GM19452 (cell line): Measurements from ENCODE around the gene MINDY4.

Experiments
- ATAC-seq: cut with Tn5 transposase; IDR thresholded peaks from one replicate; pipeline ENCODE4 v1.9.1; 2021; ENCODE audit not compliant: unreplicated experiment

Gene MINDY4

DNA sequence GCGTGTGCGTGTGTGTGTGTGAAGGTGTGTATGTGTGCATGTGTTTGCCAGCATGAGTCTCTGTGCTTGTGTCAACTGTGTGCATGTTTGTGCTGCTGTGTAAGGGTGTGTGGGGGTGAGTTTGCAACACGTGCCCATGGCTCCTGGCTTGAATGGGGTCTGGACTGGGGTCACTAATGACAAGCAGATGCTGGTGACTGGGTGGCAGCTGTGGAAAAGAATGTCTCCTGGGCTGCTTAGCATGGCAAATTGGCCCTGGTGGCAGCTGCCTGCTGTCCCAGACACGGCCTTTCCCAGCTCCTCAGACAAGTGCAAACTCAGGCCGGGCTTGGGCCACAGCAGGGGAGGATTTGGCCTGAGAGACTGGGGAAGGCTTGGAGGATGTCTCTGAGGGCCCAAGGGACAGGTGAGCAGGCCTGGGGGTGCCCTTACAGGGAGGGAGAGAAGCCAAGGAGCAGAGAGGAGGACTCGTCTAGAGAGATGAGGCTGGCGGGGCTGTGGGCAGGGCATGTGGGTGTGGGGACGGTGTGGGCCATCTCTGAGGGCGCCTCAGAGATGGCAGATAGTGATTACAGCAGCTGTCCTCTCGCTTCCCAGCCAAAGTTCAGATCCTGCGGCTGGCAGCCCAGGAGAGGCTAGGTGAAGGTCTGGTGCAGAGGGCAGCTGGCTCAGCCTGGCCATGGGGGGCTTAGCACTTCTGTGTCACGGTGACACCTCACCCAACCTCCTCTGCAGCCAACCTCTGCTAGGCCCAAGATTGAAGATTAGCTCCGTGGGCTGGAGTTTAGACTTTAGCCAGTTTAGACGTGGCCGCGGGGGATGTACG is 142.0 kb downstream of the MINDY4 start:
- ATAC-seq, result no peak

DNA sequence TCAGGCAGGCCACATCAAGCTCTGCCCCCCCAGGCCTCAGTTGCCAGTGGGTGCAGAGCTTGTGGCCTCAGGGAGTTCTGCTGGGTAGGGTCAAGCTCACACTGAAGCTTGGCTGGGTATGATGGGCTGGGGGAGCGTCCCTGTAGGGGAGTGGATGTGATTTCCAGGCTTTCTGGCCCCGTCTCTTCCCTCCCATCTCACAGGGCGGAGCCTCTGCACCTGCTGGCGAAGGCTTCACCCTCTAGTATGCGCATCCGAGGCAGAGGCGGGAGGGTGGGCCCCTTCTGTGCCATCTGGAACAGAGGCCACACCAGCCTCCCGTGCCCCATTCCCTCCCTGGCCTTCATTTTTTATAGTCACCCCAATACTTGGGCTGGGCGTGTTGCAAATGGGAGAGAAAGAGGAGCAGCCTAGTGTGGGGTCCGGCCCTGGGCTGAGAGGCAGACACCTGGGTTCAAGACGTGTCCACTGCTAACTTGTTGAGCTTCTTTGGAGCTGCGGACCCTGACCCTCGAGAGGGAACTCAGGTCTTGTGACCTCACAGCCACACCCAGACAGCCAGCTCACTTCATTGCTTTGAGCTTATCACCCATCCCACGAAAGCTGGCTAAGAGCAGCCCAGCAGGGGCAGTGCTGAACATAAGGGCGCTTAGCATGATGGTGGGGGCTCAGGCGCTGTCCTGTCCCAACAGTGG is 142.8 kb downstream of the MINDY4 start:
- no peak for ATAC-seq

DNA sequence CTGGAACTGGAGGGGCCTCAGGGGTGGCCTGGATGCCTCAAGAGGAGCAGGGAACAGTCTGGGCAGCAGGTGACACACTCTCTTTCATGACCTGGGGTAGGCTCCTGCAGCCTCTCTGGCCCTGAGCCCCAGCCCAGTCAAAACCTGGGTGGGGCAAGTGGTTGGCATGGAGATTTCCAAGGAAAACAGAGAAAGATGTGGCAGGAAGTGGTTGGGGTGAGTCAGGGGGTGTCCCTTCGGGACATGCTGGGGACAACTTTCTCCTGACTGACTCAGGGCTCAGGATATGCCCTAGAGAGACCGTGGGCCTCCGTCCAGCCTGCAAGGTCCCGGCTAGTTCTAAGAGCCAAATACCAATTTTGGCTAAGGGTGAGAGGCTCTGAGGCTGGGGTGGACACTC is 143.4 kb downstream of the MINDY4 start:
- ATAC-seq, result no peak

DNA sequence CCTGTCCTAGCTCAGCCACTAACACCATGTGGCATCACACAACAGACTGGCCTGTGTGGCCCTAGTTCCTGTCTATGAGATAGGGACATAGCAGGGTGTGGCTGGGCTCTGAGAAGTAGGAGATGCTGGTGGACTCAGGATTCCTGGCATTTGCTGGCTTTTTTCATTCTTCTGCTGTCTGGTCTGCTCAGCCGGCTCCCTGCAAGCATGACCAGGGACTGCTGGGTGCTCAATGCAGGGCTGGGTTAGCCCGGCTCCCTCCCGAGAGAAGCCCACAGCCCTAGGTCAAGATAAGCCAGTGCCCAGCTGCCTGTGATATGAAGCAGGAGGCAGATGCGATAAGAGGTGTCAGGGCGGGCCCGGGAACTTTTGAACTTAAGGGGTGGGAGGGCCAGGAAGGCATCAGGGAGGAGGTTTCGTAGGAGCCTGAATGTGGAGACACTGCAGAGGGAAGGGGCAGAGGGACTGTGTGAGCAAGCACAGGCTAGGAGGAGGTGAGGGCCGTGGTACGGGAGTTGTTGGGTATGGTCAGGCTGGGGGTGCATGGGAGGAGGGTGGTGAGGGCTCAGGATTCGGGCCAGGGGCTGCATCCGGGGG is 143.9 kb downstream of the MINDY4 start:
- no peak for ATAC-seq

DNA sequence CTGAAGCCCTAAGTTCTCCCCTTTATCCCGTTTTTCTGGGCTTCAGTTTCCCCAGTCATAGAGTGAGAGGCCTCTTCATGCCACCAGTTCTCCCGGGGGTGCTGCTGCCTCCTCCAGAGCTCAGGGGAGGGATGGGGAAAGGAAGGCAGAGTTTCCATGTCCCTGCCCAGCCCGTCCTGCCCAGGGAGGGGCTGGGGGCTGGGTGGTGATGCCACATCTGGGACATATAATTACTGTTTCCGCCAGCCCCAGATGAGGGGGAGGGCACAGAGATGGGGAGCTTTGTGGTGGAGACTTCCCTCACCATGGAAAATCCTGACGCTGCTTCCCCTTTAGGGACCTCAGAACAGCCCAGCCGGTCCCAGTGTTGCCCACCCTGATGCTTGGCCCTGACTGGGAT is 144.5 kb downstream of the MINDY4 start:
- ATAC-seq, result no peak

DNA sequence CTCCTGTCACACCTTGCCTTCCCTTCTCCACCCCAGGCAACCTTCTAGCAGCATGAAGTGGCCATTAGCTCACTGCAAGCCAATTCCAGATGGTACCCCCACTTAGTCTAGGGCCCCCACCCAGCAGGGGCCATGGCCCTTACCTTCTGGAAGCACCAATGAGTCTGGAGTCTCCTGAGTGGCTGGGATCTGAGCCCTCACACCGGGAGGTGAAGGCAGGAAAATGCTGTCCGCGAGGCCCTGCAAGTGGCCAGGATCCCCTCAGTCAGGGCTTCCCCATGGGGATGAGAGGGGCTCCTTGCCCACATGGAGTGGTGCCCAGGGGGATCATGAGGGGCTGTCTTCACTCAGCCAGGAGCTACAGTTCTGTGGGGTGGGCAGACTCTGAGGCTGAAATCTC is 145.0 kb downstream of the MINDY4 start:
- ATAC-seq, result no peak

DNA sequence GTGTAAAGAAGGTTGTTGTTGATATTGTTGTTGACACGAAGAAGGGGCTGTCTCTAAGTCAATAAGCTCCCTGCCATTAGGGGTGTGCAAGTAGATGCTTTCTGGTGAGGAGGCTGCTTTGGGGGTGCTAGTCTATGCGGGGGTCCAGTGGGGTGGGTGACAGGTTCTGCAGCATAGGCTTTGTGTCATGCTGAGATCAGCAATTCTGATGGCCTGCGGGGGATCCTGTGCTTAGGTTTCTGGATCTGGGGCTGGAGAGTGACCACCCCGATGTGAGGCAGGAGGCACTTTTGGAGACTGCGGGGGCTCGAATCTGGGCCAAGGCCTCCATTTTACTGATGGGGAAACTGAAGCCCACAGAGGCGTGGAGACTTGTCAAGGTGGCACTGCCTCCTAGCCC is 145.6 kb downstream of the MINDY4 start:
- no peak for ATAC-seq

DNA sequence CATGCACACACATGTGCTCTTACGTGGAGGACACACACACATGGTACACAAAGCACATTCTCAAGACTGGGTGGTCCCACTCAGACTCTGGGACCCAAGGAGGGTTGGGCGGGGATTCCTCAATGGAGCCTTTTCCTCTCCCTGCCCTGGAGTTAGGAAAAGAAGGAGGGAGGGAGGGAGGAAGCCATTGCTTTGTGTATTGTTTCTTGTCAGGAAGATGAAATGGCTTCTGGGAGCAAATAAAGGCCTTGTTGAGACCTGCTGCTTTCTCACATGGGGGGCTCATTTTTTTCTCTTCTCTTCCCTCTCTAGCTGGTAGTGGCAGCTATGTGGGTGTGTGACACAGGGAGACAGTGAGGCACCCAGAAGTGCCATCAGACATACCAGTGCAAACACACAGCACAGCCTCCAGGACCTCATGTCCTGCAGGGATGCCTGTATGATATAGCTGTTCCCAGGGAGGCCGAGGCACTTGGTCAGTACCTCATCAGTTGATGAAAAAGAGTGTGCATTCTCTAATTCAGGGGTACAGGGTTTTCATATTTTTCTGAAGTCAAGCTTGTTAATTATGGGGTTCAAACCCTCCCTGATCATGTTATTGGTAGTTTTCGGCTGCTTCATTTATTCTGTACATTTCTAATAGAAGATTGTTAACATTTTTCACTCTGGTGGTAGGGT is 146.1 kb downstream of the MINDY4 start:
- no peak for ATAC-seq

DNA sequence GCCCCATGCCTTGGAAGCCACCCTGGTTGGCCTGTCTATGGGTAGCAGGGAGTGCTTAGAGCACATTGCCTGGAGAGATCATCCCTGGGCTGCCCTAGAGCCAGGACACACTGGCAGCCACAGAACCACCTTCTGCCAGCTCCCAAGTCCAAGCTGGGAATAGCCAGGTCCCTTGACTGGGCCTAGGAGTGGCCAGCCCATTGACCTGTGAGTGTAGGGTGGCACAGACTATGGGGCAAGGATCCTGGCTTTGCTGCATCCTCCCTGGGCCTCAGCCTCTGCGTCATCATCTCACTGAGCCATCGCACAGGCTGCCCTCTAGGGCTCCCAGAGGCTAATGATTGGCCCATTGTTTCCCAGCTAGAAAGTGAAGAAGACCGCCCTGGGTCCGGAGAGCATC is 147.5 kb downstream of the MINDY4 start:
- no peak for ATAC-seq

DNA sequence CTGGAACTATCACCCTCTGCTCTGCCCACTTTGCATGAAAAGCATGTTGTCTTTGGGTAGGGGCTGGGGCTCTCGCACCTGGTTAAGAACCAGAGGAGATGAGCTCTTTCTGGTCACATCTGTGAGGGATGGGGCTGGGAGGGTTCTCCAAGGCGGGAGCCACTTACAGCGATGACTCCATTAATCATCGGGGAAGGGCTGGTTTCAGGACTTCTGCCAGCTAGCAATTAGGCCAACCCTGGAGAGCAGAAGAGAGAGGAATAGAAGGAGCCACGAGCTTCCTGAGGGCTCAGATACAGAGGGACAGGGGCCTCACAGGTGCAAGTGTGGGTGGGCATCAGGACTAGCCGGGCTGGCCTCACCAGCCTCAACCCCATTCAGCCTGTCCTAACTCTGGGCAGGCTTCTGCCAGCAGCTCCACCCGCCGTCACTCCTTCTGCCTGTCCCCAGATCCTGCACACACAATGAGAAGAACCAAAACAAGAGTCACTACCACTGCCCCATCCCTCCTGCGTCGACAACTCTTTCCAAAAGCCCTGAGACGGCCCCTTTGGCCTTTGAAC is 148.9 kb downstream of the MINDY4 start:
- ATAC-seq, result no peak

DNA sequence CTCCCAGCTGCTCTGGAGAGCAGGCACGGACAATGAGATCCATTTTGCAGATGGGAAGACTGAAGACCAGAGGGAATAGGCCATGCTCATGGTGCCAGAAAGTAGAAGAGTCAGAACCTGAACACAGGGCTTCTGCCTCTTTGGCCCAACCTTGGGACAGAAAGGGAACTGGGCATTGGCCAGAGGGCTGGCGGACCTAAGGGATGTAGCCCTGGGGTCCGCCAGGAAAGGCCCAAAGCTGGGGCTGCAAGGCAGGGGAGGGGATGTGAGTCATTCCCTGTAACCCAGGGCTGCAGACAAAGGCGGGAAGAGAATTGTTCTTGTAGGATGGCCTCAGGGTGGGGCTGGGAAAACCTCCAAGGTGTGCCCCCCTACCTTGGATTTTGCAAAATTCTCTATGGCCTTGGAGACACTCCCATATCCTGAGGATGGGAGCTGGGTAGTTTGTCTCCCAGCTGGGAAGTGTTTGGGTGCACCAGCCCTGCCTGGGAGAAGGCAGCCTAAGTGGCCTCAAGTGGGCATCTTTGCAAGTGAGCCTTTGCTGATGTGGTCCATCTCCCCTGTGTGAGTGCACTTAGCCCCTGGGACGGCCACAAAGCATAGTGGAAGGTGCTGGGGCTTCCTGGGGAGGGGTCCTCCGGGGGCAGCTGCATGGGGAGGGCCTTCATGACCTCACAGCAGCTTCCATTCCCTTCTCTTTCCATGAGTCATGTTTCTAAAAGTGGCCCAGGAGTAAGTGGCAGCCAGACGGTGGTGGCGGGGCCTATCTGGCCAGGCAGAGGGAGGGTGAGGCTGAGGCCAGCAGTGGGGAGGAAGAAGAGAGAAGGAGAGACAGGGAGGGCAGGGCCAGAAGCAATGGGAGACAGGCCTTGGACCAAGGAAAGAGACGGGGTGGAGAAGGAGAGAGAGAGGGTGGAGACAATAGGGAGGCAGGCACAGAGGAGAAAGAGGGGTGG is 149.6 kb downstream of the MINDY4 start:
- no peak for ATAC-seq

DNA sequence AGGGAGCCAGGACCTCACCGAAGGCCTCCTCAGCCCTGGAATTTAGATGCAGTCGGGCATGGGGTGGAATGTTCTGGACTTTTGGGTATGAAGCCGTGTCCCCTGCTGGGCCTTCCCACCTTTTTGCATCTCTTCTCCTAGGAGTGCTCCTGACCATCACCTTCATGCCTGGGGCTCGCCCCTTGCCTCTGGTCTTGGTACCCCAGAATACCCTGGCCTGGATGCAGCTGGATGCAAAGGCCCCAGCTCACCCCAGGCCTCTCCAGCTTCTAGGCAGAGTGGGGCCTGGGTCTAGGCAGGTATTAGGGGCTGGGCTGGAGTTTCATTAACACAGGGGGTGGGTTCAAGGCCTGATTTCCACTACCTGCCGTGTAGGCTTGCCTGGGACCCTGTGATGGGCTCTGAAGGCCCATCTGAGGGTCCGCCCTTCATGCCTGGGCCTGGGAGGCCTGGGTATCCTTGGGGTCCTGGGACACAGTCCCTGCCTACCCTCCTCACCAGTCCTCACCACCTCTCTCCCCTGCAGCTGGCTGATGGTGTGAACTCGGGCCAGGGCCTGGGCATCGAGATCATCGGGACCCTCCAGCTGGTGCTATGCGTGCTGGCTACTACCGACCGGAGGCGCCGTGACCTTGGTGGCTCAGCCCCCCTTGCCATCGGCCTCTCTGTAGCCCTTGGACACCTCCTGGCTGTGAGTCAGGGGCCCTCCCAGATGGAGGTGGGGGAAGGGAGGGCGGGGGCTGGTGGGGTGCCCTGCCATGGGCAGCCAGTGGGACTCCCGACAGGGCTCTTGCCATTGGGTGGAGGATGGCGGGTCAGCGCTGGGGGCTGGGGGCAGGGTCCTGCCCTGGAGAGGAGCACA is 150.6 kb downstream of the MINDY4 start:
- no peak for ATAC-seq

DNA sequence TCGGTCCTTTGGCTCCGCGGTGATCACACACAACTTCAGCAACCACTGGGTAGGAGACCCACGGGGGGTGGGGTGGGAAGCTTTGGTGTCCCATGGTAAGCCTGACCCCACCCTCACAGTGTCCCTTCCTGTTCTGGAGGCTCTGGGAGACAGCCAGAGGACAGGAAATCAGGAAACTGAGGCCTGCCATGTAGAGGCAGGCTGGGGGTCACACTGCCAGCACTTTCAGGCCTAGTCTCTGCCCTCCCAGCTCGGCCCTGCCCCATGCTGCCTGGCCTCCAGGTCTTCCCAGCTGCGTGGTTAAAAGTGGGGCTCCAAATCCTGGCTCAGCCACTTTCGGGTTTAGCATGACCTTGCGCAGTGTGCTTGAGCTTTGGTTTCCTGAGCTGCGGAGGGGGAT is 151.4 kb downstream of the MINDY4 start:
- no peak for ATAC-seq

DNA sequence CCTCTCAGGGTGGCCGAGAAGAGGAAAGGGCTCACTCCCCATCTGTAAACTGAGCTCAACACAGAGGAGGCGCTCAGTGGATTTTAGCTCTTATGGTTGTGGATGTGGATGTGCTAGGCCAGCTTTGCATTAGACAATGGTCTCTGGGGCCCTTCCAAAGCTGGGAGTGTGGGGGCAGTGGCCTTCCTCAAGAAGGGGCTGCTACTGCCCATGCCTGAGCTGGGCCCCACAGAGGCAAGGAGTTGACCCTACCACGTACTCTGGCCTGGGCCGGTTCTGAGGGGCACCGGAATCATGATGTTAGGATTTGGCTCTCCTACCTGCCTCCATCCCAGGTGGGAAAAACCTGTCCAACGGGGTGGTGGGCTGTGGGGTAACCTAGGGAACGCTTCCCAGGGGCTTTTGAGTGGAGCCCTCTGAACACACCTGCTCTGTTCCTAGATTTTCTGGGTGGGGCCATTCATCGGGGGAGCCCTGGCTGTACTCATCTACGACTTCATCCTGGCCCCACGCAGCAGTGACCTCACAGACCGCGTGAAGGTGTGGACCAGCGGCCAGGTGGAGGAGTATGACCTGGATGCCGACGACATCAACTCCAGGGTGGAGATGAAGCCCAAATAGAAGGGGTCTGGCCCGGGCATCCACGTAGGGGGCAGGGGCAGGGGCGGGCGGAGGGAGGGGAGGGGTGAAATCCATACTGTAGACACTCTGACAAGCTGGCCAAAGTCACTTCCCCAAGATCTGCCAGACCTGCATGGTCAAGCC is 152.0 kb downstream of the MINDY4 start:
- ATAC-seq, result no peak

DNA sequence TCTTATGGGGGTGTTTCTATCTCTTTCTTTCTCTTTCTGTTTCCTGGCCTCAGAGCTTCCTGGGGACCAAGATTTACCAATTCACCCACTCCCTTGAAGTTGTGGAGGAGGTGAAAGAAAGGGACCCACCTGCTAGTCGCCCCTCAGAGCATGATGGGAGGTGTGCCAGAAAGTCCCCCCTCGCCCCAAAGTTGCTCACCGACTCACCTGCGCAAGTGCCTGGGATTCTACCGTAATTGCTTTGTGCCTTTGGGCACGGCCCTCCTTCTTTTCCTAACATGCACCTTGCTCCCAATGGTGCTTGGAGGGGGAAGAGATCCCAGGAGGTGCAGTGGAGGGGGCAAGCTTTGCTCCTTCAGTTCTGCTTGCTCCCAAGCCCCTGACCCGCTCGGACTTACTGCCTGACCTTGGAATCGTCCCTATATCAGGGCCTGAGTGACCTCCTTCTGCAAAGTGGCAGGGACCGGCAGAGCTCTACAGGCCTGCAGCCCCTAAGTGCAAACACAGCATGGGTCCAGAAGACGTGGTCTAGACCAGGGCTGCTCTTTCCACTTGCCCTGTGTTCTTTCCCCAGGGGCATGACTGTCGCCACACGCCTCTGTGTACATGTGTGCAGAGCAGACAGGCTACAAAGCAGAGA is 152.7 kb downstream of the MINDY4 start:
- no peak for ATAC-seq

DNA sequence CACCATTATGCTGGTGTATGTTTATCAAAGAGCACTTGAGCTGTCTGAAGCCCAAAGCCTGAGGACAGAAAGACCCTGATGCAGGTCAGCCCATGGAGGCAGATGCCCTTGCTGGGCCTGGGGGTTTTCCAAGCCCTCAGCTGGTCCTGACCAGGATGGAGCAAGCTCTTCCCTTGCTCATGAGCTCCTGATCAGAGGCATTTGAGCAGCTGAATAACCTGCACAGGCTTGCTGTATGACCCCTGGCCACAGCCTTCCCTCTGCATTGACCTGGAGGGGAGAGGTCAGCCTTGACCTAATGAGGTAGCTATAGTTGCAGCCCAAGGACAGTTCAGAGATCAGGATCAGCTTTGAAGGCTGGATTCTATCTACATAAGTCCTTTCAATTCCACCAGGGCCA is 153.4 kb downstream of the MINDY4 start:
- no peak for ATAC-seq

DNA sequence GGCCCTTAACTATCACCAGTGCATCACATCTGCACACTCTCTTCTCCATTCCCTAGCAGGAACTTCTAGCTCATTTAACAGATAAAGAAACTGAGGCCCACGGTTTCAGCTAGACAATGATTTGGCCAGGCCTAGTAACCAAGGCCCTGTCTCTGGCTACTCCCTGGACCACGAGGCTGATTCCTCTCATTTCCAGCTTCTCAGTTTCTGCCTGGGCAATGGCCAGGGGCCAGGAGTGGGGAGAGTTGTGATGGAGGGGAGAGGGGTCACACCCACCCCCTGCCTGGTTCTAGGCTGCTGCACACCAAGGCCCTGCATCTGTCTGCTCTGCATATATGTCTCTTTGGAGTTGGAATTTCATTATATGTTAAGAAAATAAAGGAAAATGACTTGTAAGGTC is 153.9 kb downstream of the MINDY4 start:
- ATAC-seq, result no peak

DNA sequence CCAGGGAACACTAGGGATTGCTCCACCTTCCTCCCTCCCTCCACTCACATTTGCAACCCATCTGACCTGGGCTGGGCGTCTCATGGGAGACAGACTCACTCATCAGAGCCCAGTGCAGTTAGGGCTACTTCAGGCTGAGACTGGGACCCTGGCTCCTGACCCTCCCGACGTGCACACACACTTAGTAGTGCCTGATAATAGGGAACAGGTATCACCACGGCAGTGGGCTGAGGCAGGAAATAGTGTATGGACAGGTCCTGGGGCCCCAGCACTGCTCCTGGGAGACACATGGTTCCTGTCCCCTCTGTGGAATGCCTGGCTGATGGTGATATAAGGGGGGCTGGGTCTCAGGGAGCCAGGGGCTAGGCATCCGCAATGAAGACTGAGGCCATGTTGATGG is 154.7 kb downstream of the MINDY4 start:
- ATAC-seq, result no peak
